AG04449 (cell line): Measurements from ENCODE around the gene DPY19L1.
"Not testable (repeated sequence)": the region's sequence is repeated elsewhere in the genome, so short reads cannot be mapped to it uniquely, and the experiment has no call there.

Experiments
- CTCF ChIA-PET: fragments of 350-600 bp; formaldehyde crosslinking; extraction: SDS; loops from one replicate; lab custom pipeline; 2021; ENCODE audit warnings: antibody characterized with exemption; lab: Yijun Ruan, JAX
- POLR2A ChIA-PET: fragments of 400-600, 350-600 bp; formaldehyde crosslinking; extraction: SDS; loops from one replicate; lab custom pipeline; 2020; ENCODE audit warnings: antibody characterized with exemption, inconsistent platforms; lab: Yijun Ruan, JAX
- DNase-seq: peaks from one replicate; pipeline ENCODE4 v3.0.0-alpha.2; 2010; ENCODE audit warnings: low read depth, low spot score
- H3K4me3 ChIP-seq: 2 replicates; pipeline ENCODE4 v1.5.1; 2011; ENCODE audit warnings: low read depth, mild to moderate bottlenecking, control low read depth, low read length
- CTCF ChIP-seq: IDR thresholded peaks from one replicate; pipeline ENCODE4 v1.5.1; 2011; ENCODE audit warnings: mild to moderate bottlenecking, moderate library complexity, low read length, control low read depth, inconsistent platforms; ENCODE audit not compliant: insufficient read depth; ENCODE audit errors: missing control alignments

Gene DPY19L1

GRCh38 chr7:35043301-35043700 lies 6.0 kb upstream of the DPY19L1 start:
- POLR2A ChIA-PET, H3K4me3 ChIP-seq, DNase-seq, CTCF ChIA-PET: not testable (repeated sequence)

GRCh38 chr7:35040906-35041305 lies 3.6 kb upstream of the DPY19L1 start:
- no peak for TF ChIP-seq CTCF
- ChIA-PET POLR2A (no interaction called here), CTCF (no interaction called here)
- DNase-seq = no peak
- no peak overlapping the region for H3K4me3 ChIP-seq

GRCh38 chr7:35039343-35039742 lies 2.1 kb upstream of the DPY19L1 start:
- no peak for TF ChIP-seq CTCF
- POLR2A ChIA-PET = no interaction called here
- no peak overlapping the region for H3K4me3 ChIP-seq
- no peak for DNase-seq
- CTCF ChIA-PET = interaction anchor here (0.8 kb wide), 1 partner anchor 15 kb away, joined by 3 read pairs; no protein-coding TSS in a partner anchor

GRCh38 chr7:35038354-35038753 lies 1.1 kb upstream of the DPY19L1 start:
- POLR2A ChIA-PET = no interaction called here
- DNase-seq = no peak
- no peak for TF ChIP-seq CTCF
- peak overlapping the region; percentile 65 for H3K4me3 ChIP-seq
- CTCF ChIA-PET = interaction anchor here (0.6 to 1.6 kb wide), 4 partner anchors 9 to 278 kb away, joined by 3 to 7 read pairs (median 3); no protein-coding TSS in a partner anchor

- H3K4me3 ChIP-seq = peak overlapping the region; percentile 65
- ChIA-PET POLR2A (no interaction called here), CTCF (interaction anchor here (0.6 to 1.6 kb wide), 4 partner anchors 10 to 277 kb away, joined by 3 to 7 read pairs (median 3); no protein-coding TSS in a partner anchor)
- TF ChIP-seq CTCF = peak; percentile 92
- DNase-seq = no peak
Measured at GRCh38 chr7:35037526-35038341, 449 bp upstream of the DPY19L1 start.

- POLR2A ChIA-PET = no interaction called here
- CTCF ChIA-PET = interaction anchor here (1.0 to 1.6 kb wide), 3 partner anchors 35 to 266 kb away, joined by 3 to 5 read pairs (median 5); no protein-coding TSS in a partner anchor
- no peak for TF ChIP-seq CTCF
- DNase-seq = no peak
- peak overlapping the region; percentile 72 for H3K4me3 ChIP-seq
Measured at GRCh38 chr7:35036361-35037171, 719 bp downstream of the DPY19L1 start.
